ENCODE data around the gene KRT6B.
"Not testable (repeated sequence)": the region's sequence is repeated elsewhere in the genome, so short reads cannot be mapped to it uniquely, and the experiment has no call there.

KRT6B gene

DNA sequence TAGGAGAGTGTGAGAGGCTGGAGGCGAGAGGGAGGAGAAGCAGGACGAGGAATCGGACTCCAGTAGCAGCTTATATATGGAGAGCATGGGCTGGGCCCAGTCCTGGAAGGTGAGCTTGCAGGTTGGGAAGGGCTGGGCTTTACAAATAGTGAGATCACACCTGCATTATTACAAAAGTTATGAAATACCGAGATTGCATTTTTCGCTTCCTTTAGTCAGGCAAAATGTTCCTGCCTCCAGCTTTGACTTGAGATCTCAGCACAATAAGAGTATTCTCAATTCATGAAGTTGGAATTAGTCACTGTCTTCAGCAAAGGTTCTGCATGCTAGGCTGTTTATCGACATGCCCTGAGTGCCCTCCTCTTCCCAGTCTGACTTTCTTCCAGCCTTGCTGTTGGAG, at the start of gene KRT6B:
TSS of gene KRT6B (minus strand) at position 46 of the 400 bp plus-strand sequence. CDS start 68 bp downstream, outside the sequence.
- DNase-seq: no peak

DNA sequence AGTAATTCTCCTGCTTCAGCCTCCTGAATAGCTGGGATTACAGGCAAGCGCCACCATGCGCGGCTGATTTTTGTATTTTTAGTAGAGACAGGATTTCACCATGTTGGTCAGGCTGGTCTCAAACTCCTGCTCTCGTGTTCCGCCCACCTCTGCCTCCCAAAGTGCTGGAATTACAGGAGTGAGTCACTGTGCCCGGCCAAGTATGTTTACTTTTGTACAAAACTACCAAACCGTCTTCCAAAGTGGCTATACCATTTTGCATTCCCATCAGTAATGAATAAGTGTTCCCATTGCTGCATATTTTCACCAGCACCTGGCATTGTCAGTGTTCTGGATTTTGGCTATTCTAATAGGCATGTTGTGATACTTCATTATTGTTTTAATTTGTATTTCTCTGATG, 49.5 kb upstream of the KRT6B start:
- DNase-seq: no peak

DNA sequence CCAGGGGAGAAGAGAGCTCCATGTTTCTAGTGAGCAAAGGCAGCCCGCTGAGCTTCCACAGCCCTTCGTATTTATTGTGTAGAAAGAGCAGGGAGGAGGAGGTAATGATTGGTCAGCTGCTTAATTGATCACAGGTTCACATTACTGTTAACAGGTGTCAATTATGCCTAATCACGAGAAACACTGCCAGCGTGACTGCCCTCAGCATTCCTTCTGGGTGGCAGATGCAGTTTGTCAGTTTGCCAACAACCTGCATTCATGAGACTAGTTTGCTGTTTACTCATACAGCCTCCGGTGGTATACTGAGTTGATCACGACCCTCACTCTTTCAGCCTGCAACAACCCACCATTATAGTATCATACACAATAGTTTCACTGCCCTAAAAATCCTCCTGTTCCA, 48.6 kb upstream of the KRT6B start:
- not testable (repeated sequence) for DNase-seq

DNA sequence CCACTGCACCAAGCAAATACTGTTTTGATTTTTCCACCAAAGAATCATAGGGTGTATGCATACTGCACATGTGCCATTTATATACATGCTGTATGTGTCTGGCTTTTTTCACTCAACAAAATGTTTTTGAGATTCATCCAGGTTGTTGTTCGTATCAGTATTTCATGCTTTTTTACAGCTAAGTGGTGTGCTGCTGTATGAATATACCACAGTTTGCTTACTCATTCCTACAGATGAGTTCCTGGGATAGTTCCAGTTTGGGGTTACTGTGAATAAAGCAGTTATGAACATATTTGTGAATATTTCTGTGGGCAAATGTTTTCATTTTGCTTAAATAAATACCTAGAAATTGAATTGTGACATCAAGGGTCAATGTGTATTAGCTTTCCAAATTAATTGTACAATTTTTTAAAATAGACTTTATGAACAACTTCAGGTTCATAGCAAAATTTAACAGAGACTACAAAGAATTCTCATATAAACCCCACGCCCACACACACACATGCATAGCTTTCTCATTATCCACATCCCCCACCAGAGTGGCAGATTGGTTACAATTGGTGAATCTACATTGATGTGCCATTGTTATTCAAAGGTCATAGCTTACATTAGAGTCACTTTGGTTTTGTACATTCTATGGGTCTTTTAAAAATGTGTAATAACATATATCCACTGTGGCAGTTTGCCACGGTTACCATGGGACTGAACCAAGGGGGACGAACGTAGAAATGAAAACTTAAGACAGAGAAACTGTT, 48.0 kb upstream of the KRT6B start:
- no peak for DNase-seq

DNA sequence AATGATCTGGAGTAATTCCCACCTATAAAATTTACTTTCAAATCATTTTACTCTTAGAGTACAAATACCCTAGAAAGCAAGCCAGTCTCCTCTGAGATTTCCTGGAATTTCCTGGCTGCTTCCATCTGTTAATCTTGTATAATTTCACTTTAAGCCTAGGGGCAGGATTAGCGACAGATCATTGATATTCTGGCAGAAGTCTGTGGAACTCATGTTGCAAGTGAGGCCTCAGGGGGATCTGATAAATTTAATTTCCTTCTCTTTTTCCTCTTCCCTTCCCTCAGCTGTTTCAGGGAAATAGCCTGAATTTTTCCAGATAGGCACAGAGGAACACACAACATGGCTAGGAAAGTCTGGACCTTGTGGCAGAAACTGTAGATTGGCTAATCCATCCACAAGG, 47.0 kb upstream of the KRT6B start:
- no peak for DNase-seq

DNA sequence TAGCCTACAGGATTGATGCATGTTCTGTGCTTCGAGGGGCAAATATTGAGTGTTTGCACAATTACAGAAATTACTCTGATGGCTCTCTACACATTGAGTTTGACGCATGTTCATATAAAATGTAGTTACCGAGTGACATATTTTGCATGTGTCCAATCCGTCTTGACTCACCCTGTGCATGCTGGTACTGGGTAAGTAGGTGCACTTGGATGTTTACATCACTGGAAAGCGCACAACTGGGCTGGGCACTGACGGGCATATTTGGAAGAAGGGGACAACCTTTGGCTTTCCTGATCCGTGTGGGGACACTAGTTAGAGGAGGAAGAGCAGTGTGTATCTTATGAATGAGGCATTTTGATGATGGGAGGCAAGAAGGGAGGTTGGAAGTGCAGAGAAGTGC, 46.0 kb upstream of the KRT6B start:
- no peak for DNase-seq

DNA sequence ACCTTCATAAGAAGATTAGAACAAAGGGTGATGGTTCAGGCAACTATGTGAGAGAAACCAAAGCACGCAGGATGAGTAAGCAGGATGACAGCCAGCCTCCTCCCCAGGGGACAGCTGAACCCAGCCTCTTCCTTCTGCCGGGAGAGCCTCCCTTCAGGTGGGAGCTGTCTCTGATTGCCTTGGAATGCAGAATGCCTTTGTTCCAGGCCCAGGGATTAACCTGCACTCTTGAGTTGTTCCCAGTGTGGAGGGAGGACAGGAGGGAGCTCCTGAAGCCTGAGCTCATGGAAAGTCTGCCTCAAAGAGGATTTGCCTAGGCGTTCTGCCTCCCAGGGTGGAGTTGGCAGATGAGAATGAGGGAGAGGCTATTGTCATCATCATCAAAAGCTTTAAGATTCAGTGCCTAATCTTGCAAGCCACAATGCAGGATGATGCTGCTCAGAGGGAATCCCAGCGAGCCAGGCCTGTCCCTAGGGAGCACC, 44.7 kb upstream of the KRT6B start:
- no peak for DNase-seq

DNA sequence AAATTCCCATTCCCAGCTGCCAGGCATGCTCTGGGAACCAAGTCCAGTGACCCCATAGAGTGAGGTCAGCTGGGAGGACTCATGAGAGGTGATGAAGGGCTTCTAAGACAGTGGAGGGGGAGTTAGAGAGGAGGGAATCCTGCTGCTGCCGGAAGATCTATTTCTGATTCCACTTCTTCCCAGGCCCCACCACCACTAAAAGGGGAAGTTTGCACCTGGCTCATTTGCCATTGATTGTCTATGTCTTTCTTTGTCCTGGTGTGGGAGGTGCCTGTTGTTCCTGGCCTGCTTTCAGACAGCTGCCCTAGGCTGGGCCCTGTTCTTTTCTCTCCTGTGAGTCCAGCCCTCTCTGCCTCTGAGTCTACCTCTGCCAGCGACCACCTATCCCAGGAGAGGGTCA, 44.1 kb upstream of the KRT6B start:
- no peak for DNase-seq

DNA sequence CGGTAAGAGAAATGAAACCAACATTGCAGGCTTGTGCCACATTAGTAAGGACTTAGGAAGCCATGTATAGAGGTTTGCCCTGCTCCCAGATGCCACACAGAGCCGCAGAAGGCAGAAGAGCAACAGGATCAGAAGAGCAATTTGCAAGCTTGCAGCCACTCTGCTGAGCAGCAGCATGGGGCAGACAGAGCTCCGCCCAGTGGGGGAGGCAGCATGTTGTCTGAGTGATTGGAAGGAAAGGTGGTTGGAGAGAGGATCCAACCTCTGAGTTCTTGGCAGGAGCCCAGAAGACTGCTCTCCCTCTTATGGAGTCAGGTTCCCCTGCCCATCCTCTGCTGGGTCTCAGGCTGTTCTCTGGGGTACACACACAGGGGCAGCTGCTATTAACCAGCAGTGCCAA, 43.4 kb upstream of the KRT6B start:
- DNase-seq: no peak

DNA sequence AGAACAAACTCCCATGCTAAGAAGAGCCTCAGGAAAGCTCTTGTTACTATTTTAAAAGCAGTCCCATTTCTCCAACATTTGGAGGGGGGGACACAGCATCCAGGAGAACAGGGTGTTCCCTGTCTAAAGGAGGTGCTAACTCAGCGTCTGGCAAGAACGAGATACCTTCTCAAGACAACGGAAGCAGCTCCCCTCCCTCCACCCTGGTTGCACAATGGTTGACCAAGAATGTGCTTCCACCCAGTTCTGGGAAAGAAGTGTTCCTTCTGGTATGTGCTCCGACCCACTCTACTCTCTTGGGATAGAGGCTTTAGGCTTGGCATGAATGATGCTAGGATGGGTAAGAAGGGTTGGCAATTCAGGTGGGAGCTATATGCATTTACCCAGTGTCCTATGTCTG, 42.6 kb upstream of the KRT6B start:
- DNase-seq: no peak

DNA sequence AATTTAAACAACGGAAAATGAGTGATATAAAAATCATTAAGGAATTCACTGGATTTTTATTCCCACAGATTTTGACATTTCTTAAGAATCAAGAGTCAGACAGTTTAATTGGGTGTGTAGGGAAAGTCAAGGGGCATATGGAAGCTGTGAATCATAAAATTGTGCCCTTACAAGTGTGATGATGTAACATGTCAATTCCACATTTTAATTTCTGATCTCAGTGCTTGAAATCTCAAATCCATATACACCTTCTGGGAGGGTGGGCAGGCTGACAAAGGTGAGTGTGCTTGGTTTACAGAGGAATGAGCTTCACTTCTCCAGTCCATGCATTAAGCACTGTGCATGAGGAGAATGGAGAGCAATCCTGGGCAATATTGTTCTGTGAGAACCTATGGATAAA, 42.2 kb upstream of the KRT6B start:
- DNase-seq: no peak

DNA sequence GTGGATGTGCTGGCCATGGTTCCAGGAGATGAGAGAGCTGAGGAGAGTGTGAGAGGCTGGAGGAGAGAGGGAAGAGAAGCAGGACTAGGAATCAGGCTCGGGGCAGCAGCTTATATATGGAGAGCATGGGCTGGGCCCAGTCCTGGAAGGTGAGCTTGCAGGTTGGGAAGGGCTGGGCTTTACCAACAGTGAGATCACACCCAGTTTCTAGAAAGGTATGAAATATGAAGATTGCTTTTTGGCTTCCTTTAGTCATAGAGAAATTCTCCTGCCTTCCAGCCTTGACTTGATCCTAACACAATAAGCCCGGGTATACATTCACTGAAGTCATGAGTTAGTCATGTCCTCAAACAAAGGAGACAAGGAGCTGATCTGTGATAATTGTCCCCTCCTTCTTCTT, 41.2 kb upstream of the KRT6B start, which contains the start of gene KRT6A:
TSS of gene KRT6A (minus strand) at position 86 of the 400 bp plus-strand sequence. CDS start at position 17, 69 bp downstream.
- no peak for DNase-seq

DNA sequence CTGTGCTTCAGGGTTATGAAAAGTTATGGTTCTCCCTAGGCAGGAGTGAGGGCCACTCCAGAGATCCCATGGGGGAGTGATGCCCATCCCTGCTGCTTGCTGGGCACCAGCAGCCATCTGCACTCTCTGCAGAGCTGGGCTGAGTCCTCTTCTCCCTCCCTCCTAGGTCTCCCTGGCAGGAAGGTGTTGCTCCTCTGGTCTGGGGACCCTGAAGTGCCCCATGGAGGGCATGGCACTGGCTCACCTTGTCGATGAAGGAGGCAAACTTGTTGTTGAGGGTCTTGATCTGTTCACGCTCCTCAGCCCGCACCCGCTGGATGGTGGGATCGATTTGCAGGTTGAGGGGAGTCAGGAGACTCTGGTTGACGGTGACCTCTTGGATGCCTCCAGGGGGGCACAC, 40.5 kb upstream of the KRT6B start:
- not testable (repeated sequence) for DNase-seq

DNA sequence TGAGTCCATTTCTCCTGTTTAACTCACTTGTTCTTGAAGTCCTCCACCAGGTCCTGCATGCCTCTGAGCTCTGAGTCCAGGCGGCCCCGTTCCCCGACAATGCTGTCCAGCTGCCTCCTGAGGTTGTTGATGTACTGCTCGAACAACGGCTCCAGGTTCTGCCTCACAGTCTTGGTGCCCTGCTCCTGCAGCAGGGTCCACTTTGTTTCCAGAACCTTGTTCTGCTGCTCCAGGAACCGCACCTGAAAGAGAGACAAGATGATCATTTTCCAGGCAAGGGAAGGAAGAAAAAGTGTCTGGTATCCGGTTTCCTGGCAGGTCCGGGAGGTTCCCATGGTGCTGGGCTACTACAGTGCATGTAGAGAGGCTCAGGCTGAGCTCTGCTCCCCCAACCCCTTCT, 39.5 kb upstream of the KRT6B start:
- not testable (repeated sequence) for DNase-seq

DNA sequence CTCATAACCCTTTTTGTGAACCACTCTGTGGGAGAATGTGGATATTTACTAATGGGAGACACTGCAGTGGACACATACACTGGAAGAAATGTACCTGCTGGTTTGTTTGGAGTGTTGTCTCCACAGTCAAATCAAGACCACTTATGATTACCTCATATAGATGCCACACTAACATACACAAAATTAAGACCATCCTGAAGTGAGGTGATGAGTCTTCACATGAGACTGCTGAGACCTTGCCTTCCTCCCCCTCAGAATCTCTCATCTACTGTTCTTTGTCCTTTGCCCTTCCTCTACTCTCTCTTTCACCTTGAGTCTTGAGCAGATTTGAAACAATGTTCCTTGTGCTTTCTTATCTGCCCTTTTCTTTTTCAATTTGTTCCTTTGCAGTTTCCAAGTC, 36.8 kb upstream of the KRT6B start:
- DNase-seq: no peak

DNA sequence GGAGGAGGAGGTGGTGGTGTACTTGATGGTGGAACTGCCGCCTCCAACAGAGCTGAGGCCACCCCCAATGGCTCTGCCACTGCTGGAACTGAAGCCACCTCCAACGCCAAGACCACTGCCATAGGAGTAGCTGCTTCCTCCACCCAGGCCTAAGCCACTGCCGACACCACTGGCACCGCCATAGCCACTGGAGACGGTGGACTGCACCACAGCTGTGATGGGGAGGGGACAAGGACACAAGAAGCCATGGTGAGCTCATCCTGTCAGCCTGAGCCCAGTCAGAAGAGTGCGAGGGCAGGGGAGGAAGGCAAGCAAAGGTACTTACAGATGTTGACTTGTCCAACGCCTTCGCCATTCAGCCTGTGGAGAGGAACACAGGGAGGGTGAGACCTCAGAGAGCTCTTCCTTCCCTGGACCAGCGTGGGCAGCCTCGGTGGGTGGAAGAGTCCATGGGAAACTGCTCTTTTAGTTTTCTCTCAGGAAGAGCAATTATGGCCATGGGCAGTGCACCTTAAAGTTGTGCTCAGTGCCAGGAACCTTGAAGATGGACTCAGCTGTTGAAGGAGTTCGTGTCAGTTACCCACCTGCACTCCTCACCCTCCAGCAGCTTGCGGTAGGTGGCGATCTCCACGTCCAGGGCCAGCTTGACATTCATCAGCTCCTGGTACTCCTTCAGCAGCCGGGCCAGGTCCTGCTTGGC, 35.9 kb upstream of the KRT6B start:
- not testable (repeated sequence) for DNase-seq

DNA sequence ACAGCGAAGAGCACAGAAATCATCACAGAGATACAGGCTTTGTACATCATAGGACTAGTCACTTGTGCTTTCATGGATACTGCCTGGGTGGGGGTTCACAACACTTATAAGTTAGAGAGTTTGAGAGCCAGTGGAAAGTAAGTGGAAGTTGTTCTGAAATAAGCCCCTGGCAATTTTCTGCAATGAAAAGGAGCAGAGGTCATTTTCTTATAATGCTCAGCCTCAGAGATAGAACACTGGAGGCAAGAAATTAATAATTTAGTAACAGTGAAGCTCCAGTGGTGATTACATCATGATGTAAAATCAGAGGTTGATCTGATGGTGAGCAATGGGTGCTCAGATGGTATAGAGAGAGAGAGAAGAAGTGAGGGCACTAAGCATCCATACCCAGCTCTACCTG, 35.3 kb upstream of the KRT6B start:
- DNase-seq: no peak

DNA sequence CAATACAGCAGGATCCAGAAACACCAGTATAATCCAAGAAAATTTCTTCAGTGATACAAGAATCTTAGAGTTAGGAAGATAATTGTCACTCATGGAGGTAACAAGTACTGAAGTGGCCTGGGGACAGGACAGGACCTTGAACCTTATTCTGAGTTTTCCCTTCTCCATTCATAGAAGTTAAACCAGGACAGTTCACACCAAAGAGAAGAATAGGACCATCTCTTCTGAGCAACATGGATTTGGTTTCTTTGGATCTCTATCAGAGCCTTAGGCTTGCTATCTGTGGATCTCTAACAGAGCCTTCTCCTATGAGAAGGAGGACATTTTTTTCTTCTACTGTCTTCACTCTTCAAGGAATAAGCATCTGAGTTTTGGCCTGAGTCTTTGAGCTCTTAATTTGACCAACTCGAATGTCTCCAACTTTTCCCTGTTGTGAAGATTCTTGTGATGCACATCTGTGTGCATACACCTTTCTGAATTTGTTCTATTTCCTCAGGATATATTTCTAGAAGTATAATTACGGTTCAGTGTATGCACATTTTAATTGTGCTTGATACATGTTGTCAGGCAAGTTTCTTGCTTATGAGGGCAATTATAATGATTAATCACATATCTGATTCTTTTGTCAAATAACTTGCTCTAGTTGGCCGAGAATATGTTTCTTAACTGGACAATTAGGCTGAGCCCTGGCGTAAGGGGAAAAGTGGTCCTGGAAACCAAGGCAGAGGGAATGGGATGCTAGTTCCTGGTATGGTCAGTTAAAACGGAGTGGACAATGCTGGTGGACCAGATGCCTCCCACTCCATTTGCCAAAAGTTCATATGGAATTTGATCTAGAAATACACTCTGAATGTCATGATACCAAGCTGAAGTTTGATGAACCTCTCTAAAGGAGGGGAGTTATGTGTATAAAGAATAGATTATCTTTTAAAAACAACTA, 34.5 kb upstream of the KRT6B start:
- no peak for DNase-seq

DNA sequence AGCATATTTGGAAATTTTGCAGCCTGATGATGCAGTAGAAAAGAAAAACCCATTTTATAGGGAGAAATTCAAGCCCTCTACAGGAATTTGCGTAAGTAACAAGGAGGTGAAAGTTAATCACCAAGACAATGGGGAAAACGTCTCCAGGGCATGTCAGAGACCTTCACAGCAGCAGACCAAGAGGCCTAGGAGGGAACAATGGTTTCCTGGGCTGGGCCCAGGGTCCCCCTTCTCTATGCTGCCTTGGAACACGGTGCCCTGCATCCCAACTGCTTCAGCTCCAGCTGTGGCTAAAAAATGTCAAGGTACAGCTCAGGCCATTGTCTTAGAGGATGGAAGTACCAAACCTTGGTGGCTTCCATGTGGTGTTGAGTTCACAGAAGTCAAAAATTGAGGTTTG, 28.1 kb upstream of the KRT6B start:
- DNase-seq: no peak

DNA sequence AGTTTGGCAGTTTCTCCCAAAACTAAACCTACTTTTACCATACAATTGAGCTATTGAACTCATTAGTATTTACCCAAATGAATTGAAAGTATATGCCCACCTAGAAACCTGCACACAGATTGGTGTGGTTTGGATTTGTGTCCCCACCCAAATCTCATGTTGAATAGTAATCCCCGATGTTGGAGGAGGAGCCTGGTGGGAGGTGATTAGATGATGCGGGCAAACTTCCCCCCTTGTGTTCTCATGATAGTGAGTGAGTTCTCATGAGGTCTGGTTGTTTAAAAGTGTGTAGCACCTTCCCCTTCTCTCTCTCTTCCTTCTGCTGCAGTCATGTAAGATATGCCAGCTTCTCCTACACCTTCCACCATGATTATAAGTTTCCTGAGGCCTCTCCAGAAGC, 25.7 kb upstream of the KRT6B start:
- DNase-seq: no peak

DNA sequence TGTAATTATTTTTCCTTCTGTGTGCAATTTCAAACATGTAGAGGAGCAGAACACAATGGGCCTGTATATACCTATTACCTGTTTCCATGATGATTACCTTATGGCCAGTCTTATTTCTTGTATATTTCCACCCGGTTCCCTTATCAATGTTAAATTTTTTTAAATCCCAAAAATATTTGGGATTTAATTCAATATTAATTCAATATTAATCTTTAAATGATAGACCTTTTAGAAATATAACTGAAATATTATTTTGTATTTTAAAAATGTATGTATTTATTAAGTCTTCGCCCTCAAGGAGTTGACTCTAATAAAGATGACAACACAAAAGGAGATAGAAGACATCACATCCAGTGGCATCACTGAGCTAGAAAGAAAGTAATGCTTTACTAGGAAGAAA, 22.3 kb upstream of the KRT6B start:
- DNase-seq: no peak

DNA sequence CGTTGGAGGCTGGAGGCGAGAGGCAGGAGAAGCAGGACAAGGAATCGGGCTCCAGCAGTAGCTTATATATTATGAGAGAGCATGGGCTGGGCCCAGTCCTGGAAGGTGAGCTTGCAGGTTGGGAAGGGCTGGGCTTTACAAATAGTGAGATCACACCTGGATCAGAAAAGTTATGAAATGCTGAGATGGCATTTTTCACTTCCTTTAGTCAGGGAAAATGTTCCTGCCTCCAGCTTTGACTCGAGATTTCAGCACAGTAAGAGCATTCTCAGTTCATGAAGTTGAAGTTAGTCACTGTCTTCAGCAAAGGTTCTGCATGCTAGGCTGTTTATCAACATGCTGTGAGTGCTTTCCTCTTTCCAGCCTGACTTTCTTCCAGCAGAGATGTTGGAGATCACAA, 21.8 kb upstream of the KRT6B start, which contains the start of gene KRT6C:
TSS of gene KRT6C (minus strand) at position 38 of the 400 bp plus-strand sequence. CDS start 68 bp downstream, outside the sequence.
- no peak for DNase-seq

DNA sequence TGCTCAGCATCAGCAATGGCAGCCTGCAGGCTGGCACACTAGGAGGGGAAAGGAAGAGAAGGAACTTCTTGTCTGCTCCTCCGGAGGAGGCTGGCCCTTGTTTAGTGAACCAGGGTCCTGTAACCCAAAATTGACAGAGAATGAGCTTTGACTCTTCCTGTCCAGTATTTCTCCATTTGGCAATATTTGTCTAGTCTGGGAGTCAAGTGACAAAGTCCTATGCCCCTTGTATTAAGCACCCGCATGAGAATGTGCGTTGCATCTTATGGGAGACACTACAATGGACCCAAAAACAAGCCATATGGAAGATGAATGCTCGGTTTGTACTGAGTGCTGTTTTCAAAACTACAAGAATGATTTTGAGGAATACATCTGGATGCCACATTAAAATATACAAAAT, 17.9 kb upstream of the KRT6B start:
- no peak for DNase-seq
